Fibroblast of villous mesenchyme (primary cell): ENCODE measurements around the gene CLIP3. TPM values are rescaled to one million over a fixed set of nuclear protein-coding genes. Genes with fewer than 3 reads are reported as not detected.
"Not testable (repeated sequence)": the region's sequence is repeated elsewhere in the genome, so short reads cannot be mapped to it uniquely, and the experiment has no call there.

Source experiments
- DNase-seq: peaks from one replicate; pipeline ENCODE4 v3.0.0-alpha.2; 2010; ENCODE audit warnings: low read depth
- H3K4me3 ChIP-seq: 2 replicates; pipeline ENCODE4 v1.5.1; 2011; ENCODE audit warnings: low read depth, mild to moderate bottlenecking, low read length
- total RNA-seq: library from RNA; depleted of rRNA; stranded (reverse); fragments of >200 nt; gene quantifications from 2 replicates; pipeline ENCODE4 v1.2.3, GENCODE V29; 2012
- TF ChIP-seq, protein P1 (sequence below): IDR thresholded peaks from 2 replicates; pipeline ENCODE4 v1.5.1; 2012; ENCODE audit warnings: low read depth, mild to moderate bottlenecking, low read length; ENCODE audit not compliant: insufficient read depth

Gene CLIP3
- total RNA-seq, 1 donor, result 17.3 TPM

DNA sequence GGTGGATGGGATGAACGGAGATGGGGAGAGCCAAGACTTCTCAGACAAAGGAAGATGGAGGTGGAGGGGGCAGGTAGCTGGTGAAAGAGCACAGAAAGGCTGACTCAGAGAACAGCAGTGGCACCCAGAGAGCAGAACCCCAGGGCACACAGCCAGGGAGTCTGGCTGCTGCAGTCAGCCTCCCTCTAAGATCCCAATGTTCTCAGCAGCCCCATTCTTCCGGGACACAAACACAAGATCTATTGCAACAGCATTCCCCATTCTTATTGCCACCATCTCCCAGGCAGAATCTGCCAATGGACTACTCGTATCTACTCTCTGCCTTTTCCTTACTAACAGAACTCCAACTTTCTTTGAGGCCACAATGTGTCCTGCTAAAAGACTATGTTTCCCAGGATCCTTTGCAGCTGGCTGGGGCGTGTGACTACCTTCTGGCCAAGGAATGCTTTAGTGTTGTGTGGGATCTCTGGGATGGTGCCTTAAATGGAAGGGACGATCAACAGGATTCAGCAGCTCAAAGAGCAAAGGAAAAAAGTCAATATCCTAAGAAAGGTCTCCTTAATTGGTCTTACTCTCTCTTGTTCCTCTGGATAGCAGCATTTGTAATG, 13.9 kb upstream of the CLIP3 start:
- TF ChIP-seq, protein P1, sequence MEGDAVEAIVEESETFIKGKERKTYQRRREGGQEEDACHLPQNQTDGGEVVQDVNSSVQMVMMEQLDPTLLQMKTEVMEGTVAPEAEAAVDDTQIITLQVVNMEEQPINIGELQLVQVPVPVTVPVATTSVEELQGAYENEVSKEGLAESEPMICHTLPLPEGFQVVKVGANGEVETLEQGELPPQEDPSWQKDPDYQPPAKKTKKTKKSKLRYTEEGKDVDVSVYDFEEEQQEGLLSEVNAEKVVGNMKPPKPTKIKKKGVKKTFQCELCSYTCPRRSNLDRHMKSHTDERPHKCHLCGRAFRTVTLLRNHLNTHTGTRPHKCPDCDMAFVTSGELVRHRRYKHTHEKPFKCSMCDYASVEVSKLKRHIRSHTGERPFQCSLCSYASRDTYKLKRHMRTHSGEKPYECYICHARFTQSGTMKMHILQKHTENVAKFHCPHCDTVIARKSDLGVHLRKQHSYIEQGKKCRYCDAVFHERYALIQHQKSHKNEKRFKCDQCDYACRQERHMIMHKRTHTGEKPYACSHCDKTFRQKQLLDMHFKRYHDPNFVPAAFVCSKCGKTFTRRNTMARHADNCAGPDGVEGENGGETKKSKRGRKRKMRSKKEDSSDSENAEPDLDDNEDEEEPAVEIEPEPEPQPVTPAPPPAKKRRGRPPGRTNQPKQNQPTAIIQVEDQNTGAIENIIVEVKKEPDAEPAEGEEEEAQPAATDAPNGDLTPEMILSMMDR, result no peak
- DNase-seq, result peak; percentile 30
- H3K4me3 ChIP-seq, result no peak overlapping the region

- no peak for DNase-seq
- no peak overlapping the region for H3K4me3 ChIP-seq
- TF ChIP-seq, protein P1, result no peak
Measured at GRCh38 chr19:36043952-36044351, 11.3 kb upstream of the CLIP3 start.

DNA sequence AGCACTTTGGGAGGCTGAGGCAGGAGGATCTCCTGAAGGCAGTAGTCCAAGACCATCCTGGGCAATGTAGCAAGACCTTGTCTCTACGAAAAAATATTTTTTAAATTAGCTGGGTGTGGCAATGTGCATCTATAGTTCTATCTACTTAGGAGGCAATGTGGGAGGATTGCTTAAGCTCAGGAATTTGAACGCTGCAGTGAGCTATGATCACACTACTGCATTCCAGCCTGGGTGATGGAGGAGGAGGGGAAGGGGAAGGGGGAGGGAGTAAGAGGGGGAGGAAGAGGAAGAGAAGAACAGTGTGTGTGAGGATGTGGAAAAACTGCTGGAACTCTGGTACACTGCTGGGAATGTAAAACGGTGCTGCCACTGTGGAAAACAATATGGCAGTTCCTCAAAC, 9.2 kb upstream of the CLIP3 start:
- peak; percentile 90 for DNase-seq
- H3K4me3 ChIP-seq, result no peak overlapping the region
- TF ChIP-seq, protein P1, result no peak

DNA sequence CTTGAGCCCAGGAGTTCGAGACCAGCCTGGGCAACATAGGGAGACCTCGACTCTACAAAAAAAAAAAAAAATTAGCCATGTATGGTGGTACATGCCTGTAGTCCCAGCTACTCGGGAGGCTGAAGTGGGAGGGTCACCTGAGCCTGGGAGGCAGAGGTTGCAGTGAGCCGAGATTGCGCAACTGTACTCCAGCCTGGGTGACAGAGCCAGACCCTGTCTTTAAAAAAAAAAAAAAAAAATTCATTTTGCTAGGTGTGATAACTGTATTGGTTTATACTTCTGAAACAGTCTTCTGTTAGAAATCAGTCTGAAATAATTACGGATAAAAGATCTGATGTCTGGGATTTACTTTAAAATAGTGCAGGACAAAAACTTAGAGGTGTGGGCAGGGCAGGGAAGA, 8.4 kb upstream of the CLIP3 start:
- not testable (repeated sequence) for H3K4me3 ChIP-seq, DNase-seq

DNA sequence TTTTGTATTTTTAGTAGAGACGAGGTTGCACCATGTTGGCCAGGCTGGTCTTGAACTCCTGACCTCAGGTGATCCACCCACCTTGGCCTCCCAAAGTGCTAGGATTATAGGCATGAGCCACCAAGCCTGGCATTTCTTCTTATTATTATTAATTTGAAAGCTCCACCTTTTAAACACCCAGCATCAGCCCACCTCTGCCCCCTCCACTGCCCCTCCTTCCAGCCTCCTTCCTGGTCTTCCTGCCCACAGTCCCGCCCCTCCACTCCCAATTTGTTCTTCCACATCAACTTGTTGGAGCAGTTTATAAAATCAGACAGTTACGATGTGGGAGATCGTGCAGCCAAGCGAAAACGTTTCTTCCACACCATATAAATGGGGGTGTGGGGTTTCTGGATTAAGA, 7.8 kb upstream of the CLIP3 start:
- DNase-seq, result no peak
- TF ChIP-seq, protein P1, result no peak
- H3K4me3 ChIP-seq, result no peak overlapping the region

GRCh38 chr19:36031308-36031707, 1.4 kb downstream of the CLIP3 start:
- H3K4me3 ChIP-seq, result no peak overlapping the region
- no peak for DNase-seq
- TF ChIP-seq, protein P1, result no peak

DNA sequence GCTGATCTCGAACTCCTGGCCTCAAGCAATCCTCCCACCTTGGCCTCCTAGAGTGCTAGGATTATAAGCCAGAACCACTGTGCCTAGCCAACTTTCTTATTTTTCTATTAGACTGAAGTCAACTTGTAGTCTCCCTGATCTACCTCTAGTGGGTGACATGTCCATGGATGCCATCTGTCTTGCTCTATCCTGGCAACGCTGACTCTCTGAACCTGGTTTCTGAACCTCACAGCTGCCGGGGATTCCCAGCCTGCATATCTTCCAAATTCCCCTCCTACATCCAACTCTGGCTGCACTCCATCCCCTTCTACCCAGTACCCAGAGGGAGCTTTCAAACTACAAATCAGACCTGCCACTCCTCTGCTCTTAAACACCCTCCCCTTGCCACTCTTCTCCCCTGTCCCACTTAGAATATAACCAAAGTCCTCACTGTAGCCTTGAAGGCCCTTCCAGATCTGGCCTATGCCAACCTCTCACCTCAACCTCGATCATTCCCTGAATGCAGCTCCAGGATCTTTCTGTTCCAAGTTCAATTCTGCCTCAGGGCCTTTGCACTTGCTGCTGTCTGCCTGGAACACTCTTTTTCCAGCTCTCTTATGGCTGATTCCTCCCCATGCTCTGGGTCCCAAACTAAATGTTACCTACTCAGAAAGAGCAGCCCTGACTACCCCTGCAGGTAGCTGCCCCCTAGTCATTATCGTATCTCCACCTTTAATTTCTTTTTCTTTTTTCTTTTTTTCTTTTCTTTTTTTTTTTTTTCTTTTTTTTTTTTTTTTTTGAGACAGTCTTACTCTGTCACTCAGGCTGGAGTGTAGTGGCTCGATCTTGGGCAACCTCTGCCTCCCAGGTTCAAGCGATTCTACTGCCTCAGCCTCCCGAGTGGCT, 2.2 kb downstream of the CLIP3 start:
- TF ChIP-seq, protein P1, result peak; percentile 29
- no peak overlapping the region for H3K4me3 ChIP-seq
- DNase-seq, result peak; percentile 25
